ENCODE data around the gene RNASE8. TPM values are rescaled to one million over a fixed set of nuclear protein-coding genes. Genes with fewer than 3 reads are reported as not detected.

RNASE8 gene
- total RNA-seq, 1 donor from 2014 or later = not detected

GRCh38 chr14:21049271-21049673 lies 8.3 kb upstream of the RNASE8 start:
- TF ChIP-seq CTCF (IDR thresholded peaks at IDR 0.05) = no peak
- H3K9me3 ChIP-seq = no peaks in the 10 kb centered on the region
- ATAC-seq = no peak
- H3K4me1 ChIP-seq = peaks cover 16% of the 10 kb centered on the region
- intact Hi-C loops (cut with DNase I) = no loop called here
- H3K4me3 ChIP-seq = no peak overlapping the region
- no peak for DNase-seq
- H3K27ac ChIP-seq = no peak overlapping the region
- H3K36me3 ChIP-seq = no peaks in the 10 kb centered on the region
- H3K27me3 ChIP-seq (ENCODE audit: low read depth) = no peaks in the 10 kb centered on the region

- H3K27ac ChIP-seq = no peak overlapping the region
- no peak overlapping the region for H3K4me3 ChIP-seq
- no peaks in the 10 kb centered on the region for H3K27me3 ChIP-seq (ENCODE audit: low read depth)
- ATAC-seq = no peak
- intact Hi-C loops (cut with DNase I) = no loop called here
- no peak for DNase-seq
- no peak for TF ChIP-seq CTCF (IDR thresholded peaks at IDR 0.05)
- no peaks in the 10 kb centered on the region for H3K36me3 ChIP-seq
- peaks cover 12% of the 10 kb centered on the region for H3K4me1 ChIP-seq
- H3K9me3 ChIP-seq = no peaks in the 10 kb centered on the region
These were observed 7.0 kb upstream of the RNASE8 start for GRCh38 chr14:21050597-21050996.

GRCh38 chr14:21053184-21054122 lies 4.2 kb upstream of the RNASE8 start:
- Histone ChIP-seq H3K36me3 (no peaks in the 10 kb centered on the region), H3K9me3 (no peaks in the 10 kb centered on the region), H3K27ac (no peak overlapping the region), H3K27me3 (ENCODE audit: low read depth) (no peaks in the 10 kb centered on the region), H3K4me3 (no peak overlapping the region), H3K4me1 (peaks cover 10% of the 10 kb centered on the region)
- intact Hi-C loops (cut with DNase I) = no loop called here
- DNase-seq (no peak), ATAC-seq (no peak)
- TF ChIP-seq CTCF (IDR thresholded peaks at IDR 0.05) = no peak

GRCh38 chr14:21054123-21054767 lies 3.4 kb upstream of the RNASE8 start:
- Histone ChIP-seq H3K4me3 (no peak overlapping the region), H3K27ac (no peak overlapping the region), H3K4me1 (peaks cover 7% of the 10 kb centered on the region), H3K27me3 (ENCODE audit: low read depth) (no peaks in the 10 kb centered on the region), H3K36me3 (no peaks in the 10 kb centered on the region), H3K9me3 (no peaks in the 10 kb centered on the region)
- no peak for TF ChIP-seq CTCF (IDR thresholded peaks at IDR 0.05)
- intact Hi-C loops (cut with DNase I) = no loop called here
- DNase-seq (no peak), ATAC-seq (no peak)

GRCh38 chr14:21054768-21055145 lies 2.9 kb upstream of the RNASE8 start:
- Histone ChIP-seq H3K36me3 (no peaks in the 10 kb centered on the region), H3K27me3 (ENCODE audit: low read depth) (no peaks in the 10 kb centered on the region), H3K4me3 (no peak overlapping the region), H3K27ac (peak overlapping the region; percentile 14), H3K9me3 (no peaks in the 10 kb centered on the region), H3K4me1 (peaks cover 7% of the 10 kb centered on the region)
- no peak for ATAC-seq
- intact Hi-C loops (cut with DNase I) = no loop called here
- DNase-seq = no peak
- no peak for TF ChIP-seq CTCF (IDR thresholded peaks at IDR 0.05)
